ENCODE measurements around the gene SLC25A38. TPM values are rescaled to one million over a fixed set of nuclear protein-coding genes. Genes with fewer than 3 reads are reported as not detected.

The SLC25A38 gene
- polyA plus RNA-seq, 1 donor (not counting 4 experiments of a cell fraction or from before 2014, with no cell fraction given) = 40.2 TPM

- DNase-seq (ENCODE audit: low read depth, low spot score) (no peak), FAIRE-seq (no peak)
- dilution Hi-C loops (cut with MboI; ENCODE audit: extremely low pct_ligation_motif_present, low sequenced_read_pairs) = no loop called here
- Histone ChIP-seq H3K36me3 (ENCODE audit: control insufficient read depth in 2 of 2, extremely low read depth in 1 of 2, insufficient read depth in 2 of 2, low read length in 2 of 2) (peaks cover 20 to 26% of the 10 kb centered on the region in 2 experiments), H3K4me2 (ENCODE audit: control insufficient read depth, extremely low read depth, insufficient read depth, low read depth, low read length) (no peak overlapping the region), H4K20me1 (ENCODE audit: control insufficient read depth, extremely low read depth, insufficient read depth, low read length) (peaks cover 12% of the 10 kb centered on the region), H3K9me1 (ENCODE audit: control insufficient read depth, extremely low read depth, insufficient read depth, low read length) (peaks cover 4% of the 10 kb centered on the region), H3K4me1 (ENCODE audit: control insufficient read depth, extremely low read depth, insufficient read depth, low read length) (peaks cover 17% of the 10 kb centered on the region), H2AFZ (ENCODE audit: control insufficient read depth, low read length) (no peak overlapping the region), H3K9me3 (ENCODE audit: control insufficient read depth, low read depth, low read length) (no peaks in the 10 kb centered on the region), H3K9ac (ENCODE audit: control insufficient read depth, extremely low read depth, insufficient read depth, low read length) (no peak overlapping the region), H3K79me2 (ENCODE audit: control insufficient read depth, insufficient read depth, low read length) (peaks cover 58% of the 10 kb centered on the region), H3K27me3 (ENCODE audit: control insufficient read depth, extremely low read depth, insufficient read depth, low read length) (no peaks in the 10 kb centered on the region), H3K27ac (ENCODE audit: control insufficient read depth, insufficient read depth, low read length) (no peak overlapping the region), H3K4me3 (ENCODE audit: control insufficient read depth in 2 of 3, extremely low read depth in 1 of 3, insufficient read depth in 2 of 3, low read depth in 1 of 3, low read length in 3 of 3) (no peak overlapping the region)
- TF ChIP-seq EZH2 (IDR thresholded peaks at IDR 0.05; ENCODE audit: low read length) = no peak
- no peak for TF ChIP-seq CTCF (optimal IDR thresholded peaks at IDR 0.05 in 1 of 3, IDR thresholded peaks at IDR 0.05 in 1 of 3, conservative IDR thresholded peaks at IDR 0.05 in 1 of 3; ENCODE audit: extremely low read depth in 1 of 3, insufficient read depth in 2 of 3, low read length in 3 of 3)
Measured at GRCh38 chr3:39388741-39389248, 5.6 kb downstream of the SLC25A38 start.

- Histone ChIP-seq H3K79me2 (ENCODE audit: control insufficient read depth, insufficient read depth, low read length) (peaks cover 46% of the 10 kb centered on the region), H3K9ac (ENCODE audit: control insufficient read depth, extremely low read depth, insufficient read depth, low read length) (no peak overlapping the region), H3K27ac (ENCODE audit: control insufficient read depth, insufficient read depth, low read length) (no peak overlapping the region), H2AFZ (ENCODE audit: control insufficient read depth, low read length) (no peak overlapping the region), H3K4me1 (ENCODE audit: control insufficient read depth, extremely low read depth, insufficient read depth, low read length) (peaks cover 9% of the 10 kb centered on the region), H3K36me3 (ENCODE audit: control insufficient read depth in 2 of 2, extremely low read depth in 1 of 2, insufficient read depth in 2 of 2, low read length in 2 of 2) (peaks cover 21 to 31% of the 10 kb centered on the region in 2 experiments), H3K4me3 (ENCODE audit: control insufficient read depth in 2 of 3, extremely low read depth in 1 of 3, insufficient read depth in 2 of 3, low read depth in 1 of 3, low read length in 3 of 3) (no peak overlapping the region), H3K9me3 (ENCODE audit: control insufficient read depth, low read depth, low read length) (no peaks in the 10 kb centered on the region), H3K27me3 (ENCODE audit: control insufficient read depth, extremely low read depth, insufficient read depth, low read length) (no peaks in the 10 kb centered on the region), H3K9me1 (ENCODE audit: control insufficient read depth, extremely low read depth, insufficient read depth, low read length) (peaks cover 3% of the 10 kb centered on the region), H4K20me1 (ENCODE audit: control insufficient read depth, extremely low read depth, insufficient read depth, low read length) (peaks cover 10% of the 10 kb centered on the region), H3K4me2 (ENCODE audit: control insufficient read depth, extremely low read depth, insufficient read depth, low read depth, low read length) (no peak overlapping the region)
- DNase-seq (ENCODE audit: low read depth, low spot score) (no peak), FAIRE-seq (no peak)
- TF ChIP-seq EZH2 (IDR thresholded peaks at IDR 0.05; ENCODE audit: low read length) (no peak), CTCF (optimal IDR thresholded peaks at IDR 0.05 in 1 of 3, IDR thresholded peaks at IDR 0.05 in 1 of 3, conservative IDR thresholded peaks at IDR 0.05 in 1 of 3; ENCODE audit: extremely low read depth in 1 of 3, insufficient read depth in 2 of 3, low read length in 3 of 3) (no peak)
- dilution Hi-C loops (cut with MboI; ENCODE audit: extremely low pct_ligation_motif_present, low sequenced_read_pairs) = no loop called here
Measured at GRCh38 chr3:39390181-39390580, 7.0 kb downstream of the SLC25A38 start.
